ENCODE measurements around the gene KRTAP5-8.

KRTAP5-8 gene

DNA sequence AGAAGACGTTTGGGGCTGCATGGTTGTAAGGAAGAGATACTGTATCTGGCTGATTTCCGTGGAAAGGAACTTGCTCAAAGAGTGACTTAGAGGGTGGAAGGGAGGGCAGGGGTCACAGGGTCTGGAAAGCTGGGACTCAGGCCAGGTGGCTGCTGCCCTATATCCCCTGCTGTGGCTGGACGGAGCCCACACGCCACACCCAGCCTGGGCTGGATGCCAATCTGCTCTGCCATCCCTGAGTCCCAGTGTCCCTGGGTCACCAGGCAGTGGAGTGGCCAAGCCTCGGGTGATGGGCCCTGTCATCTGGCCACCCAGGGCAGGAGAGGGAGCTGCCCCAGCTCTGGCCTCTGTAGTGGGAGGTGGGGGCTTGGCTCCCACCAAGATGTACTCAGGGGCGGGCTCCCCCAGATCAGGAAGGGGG lies 37.2 kb upstream of the KRTAP5-8 start:
- in situ Hi-C loops (cut with HindIII; ENCODE audit: low sequenced_read_pairs): no loop called here
- no peak overlapping the region for H3K4me3 ChIP-seq (ENCODE audit: low read depth, low read length)
- TF ChIP-seq, protein P1, sequence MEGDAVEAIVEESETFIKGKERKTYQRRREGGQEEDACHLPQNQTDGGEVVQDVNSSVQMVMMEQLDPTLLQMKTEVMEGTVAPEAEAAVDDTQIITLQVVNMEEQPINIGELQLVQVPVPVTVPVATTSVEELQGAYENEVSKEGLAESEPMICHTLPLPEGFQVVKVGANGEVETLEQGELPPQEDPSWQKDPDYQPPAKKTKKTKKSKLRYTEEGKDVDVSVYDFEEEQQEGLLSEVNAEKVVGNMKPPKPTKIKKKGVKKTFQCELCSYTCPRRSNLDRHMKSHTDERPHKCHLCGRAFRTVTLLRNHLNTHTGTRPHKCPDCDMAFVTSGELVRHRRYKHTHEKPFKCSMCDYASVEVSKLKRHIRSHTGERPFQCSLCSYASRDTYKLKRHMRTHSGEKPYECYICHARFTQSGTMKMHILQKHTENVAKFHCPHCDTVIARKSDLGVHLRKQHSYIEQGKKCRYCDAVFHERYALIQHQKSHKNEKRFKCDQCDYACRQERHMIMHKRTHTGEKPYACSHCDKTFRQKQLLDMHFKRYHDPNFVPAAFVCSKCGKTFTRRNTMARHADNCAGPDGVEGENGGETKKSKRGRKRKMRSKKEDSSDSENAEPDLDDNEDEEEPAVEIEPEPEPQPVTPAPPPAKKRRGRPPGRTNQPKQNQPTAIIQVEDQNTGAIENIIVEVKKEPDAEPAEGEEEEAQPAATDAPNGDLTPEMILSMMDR (IDR thresholded peaks at IDR 0.05; ENCODE audit: low read depth, low read length, missing control alignments): no peak
- DNase-seq (ENCODE audit: low read depth): no peak

DNA sequence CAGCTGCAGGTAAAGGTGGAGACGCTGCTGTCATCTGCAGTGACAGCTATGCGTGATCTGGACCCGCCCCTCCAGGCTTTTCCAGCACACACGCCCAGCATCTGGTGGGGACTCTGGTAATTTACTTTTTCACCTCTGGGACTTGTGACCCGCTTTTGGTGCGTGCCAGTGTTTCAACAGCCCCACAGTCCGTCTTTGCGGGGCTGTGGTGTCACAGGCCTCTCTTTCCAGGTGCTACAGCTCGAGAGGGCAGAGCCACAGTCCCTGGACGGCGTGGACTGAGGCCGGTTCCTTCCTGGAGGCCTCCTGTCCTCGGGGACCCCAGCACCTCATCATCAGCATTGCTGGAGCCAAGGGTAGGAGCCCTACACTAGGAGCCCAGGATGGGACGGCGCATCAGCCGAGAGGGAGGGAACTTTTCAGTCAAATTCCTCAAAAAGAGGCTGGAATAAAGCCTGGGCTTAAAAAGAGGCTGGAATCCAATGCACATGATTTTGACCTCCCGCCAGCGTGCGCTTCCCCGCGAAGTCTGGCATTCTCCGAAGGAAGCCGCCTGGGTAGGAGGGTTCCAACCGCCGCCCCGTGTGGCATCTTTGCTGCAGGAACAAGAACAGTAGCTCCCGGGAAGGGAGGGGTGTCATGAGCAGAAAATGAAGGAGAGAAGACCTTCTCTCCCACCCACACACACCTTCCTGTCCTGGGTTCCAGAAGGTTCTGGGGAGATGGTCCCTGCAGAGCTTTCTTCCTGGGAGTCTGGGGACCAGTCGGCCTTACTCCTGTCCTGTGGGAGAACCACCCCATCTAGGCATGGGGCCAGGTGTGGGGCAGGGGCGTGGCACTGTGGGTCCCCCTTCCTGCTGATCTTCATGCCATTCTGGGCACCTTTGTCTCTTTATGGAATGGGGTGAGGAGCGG lies 36.5 kb upstream of the KRTAP5-8 start:
- in situ Hi-C loops (cut with HindIII; ENCODE audit: low sequenced_read_pairs): no loop called here
- no peak for DNase-seq (ENCODE audit: low read depth)
- TF ChIP-seq, protein P1 (IDR thresholded peaks at IDR 0.05; ENCODE audit: low read depth, low read length, missing control alignments): no peak
- no peak overlapping the region for H3K4me3 ChIP-seq (ENCODE audit: low read depth, low read length)

DNA sequence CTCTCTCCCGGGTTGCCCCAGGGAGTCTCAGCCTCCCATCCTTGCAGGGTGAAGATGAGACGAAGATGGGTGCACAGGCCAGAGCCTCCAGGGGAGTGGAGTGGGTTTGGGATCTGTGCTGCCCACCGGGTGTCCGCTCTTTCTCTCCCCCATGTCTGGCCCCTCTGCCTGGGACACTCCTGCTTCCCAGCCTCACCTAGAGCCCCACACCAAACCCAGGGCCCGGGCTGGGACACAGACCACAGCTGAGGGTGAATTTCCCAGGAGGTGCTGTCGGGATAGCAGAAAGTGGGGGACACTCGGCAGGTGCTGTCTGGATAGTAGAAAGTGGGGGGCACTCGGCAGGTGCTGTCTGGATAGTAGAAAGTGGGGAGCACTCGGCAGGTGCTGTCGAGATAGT lies 35.8 kb upstream of the KRTAP5-8 start:
- DNase-seq (ENCODE audit: low read depth): no peak
- in situ Hi-C loops (cut with HindIII; ENCODE audit: low sequenced_read_pairs): no loop called here
- no peak overlapping the region for H3K4me3 ChIP-seq (ENCODE audit: low read depth, low read length)
- TF ChIP-seq, protein P1 (IDR thresholded peaks at IDR 0.05; ENCODE audit: low read depth, low read length, missing control alignments): no peak

DNA sequence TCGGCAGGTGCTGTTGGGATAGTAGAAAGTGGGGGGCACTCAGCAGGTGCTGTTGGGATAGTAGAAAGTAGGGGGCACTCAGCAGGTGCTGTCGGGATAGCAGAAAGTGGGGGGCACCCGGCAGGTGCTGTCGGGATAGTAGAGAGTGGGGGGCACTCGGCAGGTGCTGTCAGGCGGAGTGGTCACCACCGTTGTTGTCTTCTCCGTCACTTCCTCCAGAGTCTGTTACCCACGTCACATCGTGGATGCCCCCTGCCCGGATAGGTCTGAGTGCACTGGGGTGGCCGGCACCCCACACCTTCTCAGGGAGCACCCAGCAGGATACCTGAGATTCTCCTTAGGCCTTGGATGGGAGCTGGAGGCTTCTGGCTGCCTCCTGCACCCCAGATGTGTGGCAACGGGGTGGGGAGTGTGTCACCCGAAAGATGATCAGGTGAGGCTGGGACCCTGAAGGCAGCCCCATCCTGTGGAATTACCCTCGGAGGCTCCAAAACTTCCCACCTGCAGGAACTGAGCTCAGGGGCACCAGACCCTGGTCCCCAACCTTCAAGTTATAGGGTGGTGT lies 34.9 kb upstream of the KRTAP5-8 start:
- no peak for DNase-seq (ENCODE audit: low read depth)
- no peak overlapping the region for H3K4me3 ChIP-seq (ENCODE audit: low read depth, low read length)
- in situ Hi-C loops (cut with HindIII; ENCODE audit: low sequenced_read_pairs): no loop called here
- TF ChIP-seq, protein P1 (IDR thresholded peaks at IDR 0.05; ENCODE audit: low read depth, low read length, missing control alignments): no peak

DNA sequence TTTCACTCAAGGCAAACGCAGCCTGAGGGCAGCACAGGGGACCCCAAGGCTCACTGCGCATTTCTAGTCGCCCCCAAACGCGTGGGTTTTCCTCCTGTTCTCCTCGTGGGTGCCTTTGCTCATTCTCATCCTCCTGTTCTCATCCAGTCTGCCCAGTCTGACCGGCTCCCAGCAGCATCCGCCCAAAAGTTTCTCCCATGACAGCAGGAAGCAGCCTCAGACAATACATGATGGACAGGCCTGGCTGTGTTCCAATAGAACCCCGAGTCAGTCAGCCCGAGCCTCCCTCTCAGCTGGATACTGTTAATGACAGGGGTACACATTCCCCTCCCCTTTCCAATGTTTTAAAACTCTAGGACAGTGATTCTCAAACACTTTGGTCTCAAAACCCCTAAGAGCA lies 33.3 kb upstream of the KRTAP5-8 start:
- H3K4me3 ChIP-seq (ENCODE audit: low read depth, low read length): no peak overlapping the region
- DNase-seq (ENCODE audit: low read depth): no peak
- in situ Hi-C loops (cut with HindIII; ENCODE audit: low sequenced_read_pairs): no loop called here
- TF ChIP-seq, protein P1 (IDR thresholded peaks at IDR 0.05; ENCODE audit: low read depth, low read length, missing control alignments): no peak

DNA sequence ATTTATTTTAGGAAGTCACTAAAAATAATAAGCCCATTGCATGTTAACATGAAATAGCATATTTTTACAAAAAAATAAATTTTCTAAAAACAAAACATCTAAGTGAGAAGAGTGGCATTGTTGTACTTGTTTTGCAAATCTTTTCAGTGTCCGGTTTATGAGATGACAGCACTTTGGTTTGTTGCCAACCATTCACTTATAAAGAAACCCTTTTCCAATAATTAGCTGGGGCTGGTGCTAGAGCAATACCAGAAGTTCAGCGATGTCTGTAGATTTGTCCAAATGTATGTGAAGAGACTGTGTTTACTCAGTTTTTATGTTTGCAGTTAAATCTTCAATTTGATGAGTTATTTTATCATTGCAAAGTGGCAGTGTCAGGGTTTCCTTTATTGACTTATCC lies 32.8 kb upstream of the KRTAP5-8 start:
- TF ChIP-seq, protein P1 (IDR thresholded peaks at IDR 0.05; ENCODE audit: low read depth, low read length, missing control alignments): no peak
- no peak overlapping the region for H3K4me3 ChIP-seq (ENCODE audit: low read depth, low read length)
- no peak for DNase-seq (ENCODE audit: low read depth)
- in situ Hi-C loops (cut with HindIII; ENCODE audit: low sequenced_read_pairs): loop anchor here (5.0 kb wide), 1 partner anchor 42 kb away; the partner anchor contains the start of gene KRTAP5-9

Measured in astrocyte of the cerebellum (primary cell).